H1 (cell line): ENCODE data around the gene MINDY1. TPM values are rescaled to one million over a fixed set of nuclear protein-coding genes. Genes with fewer than 3 reads are reported as not detected.

Source experiments
- BACH1 ChIP-seq: IDR thresholded peaks from 2 replicates; pipeline ENCODE4 v1.6.1; 2012; ENCODE audit warnings: low read length, improper control_type of control experiment
- FOSL1 ChIP-seq: IDR thresholded peaks from 2 replicates; pipeline ENCODE4 v1.6.1; 2011; ENCODE audit warnings: mild to moderate bottlenecking, low read depth, low read length, moderate library complexity; ENCODE audit not compliant: insufficient read depth
- polyA plus RNA-seq, 7 experiments: library from polyadenylated mRNA; depleted of rRNA in 3 of 7; stranded (reverse) in 5 of 7; unstranded in 2 of 7; fragments of >200 nt in 5 of 7; fragments of 200-250 nt in 2 of 7; gene quantifications; 1 replicate in 5 of 7; 2 replicates in 1 of 7; 4 replicates in 1 of 7; pipeline versions ENCODE4 v1.2.1 to v1.2.3, GENCODE V29; 2011 to 2013; ENCODE audit warnings: missing spikeins in 2 of 7, mixed read lengths in 2 of 7
- total RNA-seq: library from RNA; stranded (reverse); fragmentation: NEBNext Ultra II Directional; extraction: Animal tissue kit (Norgen Biotek cat#: 25700); gene quantifications from 2 replicates; pipeline ENCODE4 v1.2.1, GENCODE V29; 2021

MINDY1 gene
- total and polyA plus RNA-seq, 2 of the 8 experiments (the other 6 are each of a cell fraction or from before 2014, with no cell fraction given), result 10.3 to 11.4 TPM

DNA sequence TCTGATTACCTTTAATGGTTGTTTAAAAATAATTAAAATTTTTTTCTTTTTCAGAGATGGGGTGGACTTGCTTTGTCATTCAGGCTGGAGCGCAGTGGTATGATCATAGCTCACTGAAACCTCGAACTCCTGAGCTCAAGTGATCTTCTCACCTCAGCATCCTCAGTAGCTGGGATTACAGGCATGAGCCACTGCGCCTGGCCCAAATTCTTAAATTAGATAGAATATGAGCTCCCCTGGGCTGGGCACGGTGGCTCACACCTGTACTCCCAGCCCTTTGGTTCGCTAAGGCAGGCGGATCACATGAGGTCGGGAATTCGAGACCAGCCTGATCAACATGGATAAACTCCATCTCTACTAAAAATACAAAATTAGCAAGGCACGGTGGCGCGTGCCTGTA lies 49.0 kb downstream of the MINDY1 start (continued):
- TF ChIP-seq BACH1, result no peak
- no peak for TF ChIP-seq FOSL1
